HL-60 (cell line): ENCODE data around the gene C11orf98.

Experiments used
- DNase-seq, 2 experiments: peaks; one replicate each; pipeline ENCODE4 v3.0.0-alpha.2; 2010 to 2020; ENCODE audit warnings: low read depth in 1 of 2, low spot score in 1 of 2
- H3K27ac ChIP-seq: fragments of 250-450 bp; sonication (Bioruptor Pico); replicated peaks from 2 replicates; pipeline ENCODE4 v1.5.1; 2020; ENCODE audit warnings: mild to moderate bottlenecking, moderate library complexity
- H3K27me3 ChIP-seq: fragments of 250-450 bp; sonication (Bioruptor Pico); 2 replicates; pipeline ENCODE4 v1.5.1; 2021; ENCODE audit warnings: mild to moderate bottlenecking, moderate library complexity; ENCODE audit not compliant: insufficient read depth, poor library complexity, severe bottlenecking
- H3K4me3 ChIP-seq: replicated peaks from 2 replicates; pipeline ENCODE4 v1.5.1; 2011; ENCODE audit warnings: mild to moderate bottlenecking, control low read depth, low read length; ENCODE audit not compliant: insufficient read depth
- CTCF ChIP-seq: IDR thresholded peaks from one replicate; pipeline ENCODE4 v1.5.1; 2011; ENCODE audit warnings: low read length, control low read depth, inconsistent platforms; ENCODE audit not compliant: insufficient read depth
- GABPA ChIP-seq: IDR thresholded peaks from 2 replicates; pipeline ENCODE4 v1.6.1; 2012; ENCODE audit warnings: low read depth
- POLR2AphosphoS5 ChIP-seq: IDR thresholded peaks from 2 replicates; pipeline ENCODE4 v1.6.1; 2012; ENCODE audit warnings: low read depth
- REST ChIP-seq: IDR thresholded peaks from 2 replicates; pipeline ENCODE4 v1.6.1; 2012; ENCODE audit warnings: low read depth; ENCODE audit not compliant: insufficient replicate concordance
- SPI1 ChIP-seq: IDR thresholded peaks from 2 replicates; pipeline ENCODE4 v1.6.1; 2012; ENCODE audit warnings: low read depth, mild to moderate bottlenecking, borderline replicate concordance

The C11orf98 gene

GRCh38 chr11:62671608-62672389, 6.8 kb upstream of the C11orf98 start, which contains the start of the genes LBHD1 and UQCC3:
LBHD1 (minus strand) TSS chr11:62672267; CDS start chr11:62670031, 2,236 bp downstream.
UQCC3 (plus strand) TSS chr11:62671673; CDS start chr11:62671746, 73 bp downstream.
- TF ChIP-seq POLR2AphosphoS5 (peak; percentile 82), REST (peak; percentile 66), CTCF (no peak), GABPA (peak; percentile 37), SPI1 (no peak)
- Histone ChIP-seq H3K27me3 (no peaks in the 10 kb centered on the region), H3K27ac (peak within 1 kb of the TSS; percentile 97), H3K4me3 (peak within 1 kb of the TSS; percentile 67)
- DNase-seq = peak; percentile 90 to 95

- peak overlapping the region; percentile 67 for H3K4me3 ChIP-seq
- no peaks in the 10 kb centered on the region for H3K27me3 ChIP-seq
- DNase-seq = no peak
- TF ChIP-seq REST = no peak
- TF ChIP-seq CTCF = no peak
- no peak; the same call in 1 of the 2 replicates for TF ChIP-seq POLR2AphosphoS5
- no peak for TF ChIP-seq SPI1
- no peak for TF ChIP-seq GABPA
- peak overlapping the region; percentile 97 for H3K27ac ChIP-seq
Measured at GRCh38 chr11:62671236-62671607, 6.2 kb upstream of the C11orf98 start.

- TF ChIP-seq GABPA (no peak), CTCF (no peak), REST (no peak), SPI1 (no peak), POLR2AphosphoS5 (no peak)
- Histone ChIP-seq H3K27me3 (no peaks in the 10 kb centered on the region), H3K4me3 (no peak overlapping the region), H3K27ac (no peak overlapping the region)
- no peak for DNase-seq
Measured at GRCh38 chr11:62669420-62670161, 4.6 kb upstream of the C11orf98 start.
